Stimulated activated CD8-positive, alpha-beta memory T cell treated with anti-CD3 and anti-CD28 coated beads, Interleukin-15, amount 100 ng/mL, for 24 hours (primary cell): Measurements from ENCODE around the gene PPP2R3A.

Source experiments
- DNase-seq: peaks from one replicate; pipeline ENCODE4 v3.0.0-alpha.2; 2020; ENCODE audit warnings: low read depth

Gene PPP2R3A

DNA sequence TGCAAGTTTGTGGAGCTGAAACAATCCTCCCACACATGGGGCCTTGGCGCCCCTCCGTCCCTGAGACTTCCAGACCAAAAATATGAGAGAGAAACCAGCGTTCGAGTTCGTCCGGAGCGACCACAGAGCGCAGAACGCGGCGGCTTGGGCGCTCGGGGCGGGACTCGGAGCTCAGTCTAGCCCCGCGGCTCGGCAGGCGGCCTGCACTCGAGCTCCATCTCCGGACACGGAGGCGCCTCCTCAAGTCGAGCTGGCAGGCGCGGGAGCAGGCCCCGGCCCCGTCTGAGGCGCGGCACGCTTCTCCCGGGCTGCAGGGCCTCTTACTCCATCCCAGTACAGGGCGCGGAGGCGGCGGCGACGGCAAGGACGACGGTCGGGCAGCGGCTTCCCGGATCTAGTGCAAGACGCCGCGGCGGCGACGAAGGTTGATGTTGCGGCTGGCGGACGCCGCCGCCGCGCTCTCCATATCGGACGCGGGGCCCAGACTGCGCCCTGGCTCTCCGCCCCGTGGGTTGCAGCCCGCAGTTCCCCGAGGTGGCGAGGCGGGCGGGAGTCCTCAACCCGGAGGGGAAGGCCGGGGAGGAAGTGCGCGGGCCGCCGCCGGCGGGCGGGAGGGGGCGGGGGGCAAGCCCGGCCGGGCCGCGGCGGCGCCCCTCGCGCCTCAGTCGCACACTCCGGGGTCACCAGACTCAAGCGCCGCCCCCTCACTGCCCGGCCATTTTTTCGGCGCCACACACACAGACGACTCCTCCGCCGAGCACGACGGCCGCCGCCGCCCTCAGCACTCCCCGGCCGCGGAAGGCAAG lies 229.9 kb downstream of the PPP2R3A start:
- DNase-seq = peak; percentile 55

DNA sequence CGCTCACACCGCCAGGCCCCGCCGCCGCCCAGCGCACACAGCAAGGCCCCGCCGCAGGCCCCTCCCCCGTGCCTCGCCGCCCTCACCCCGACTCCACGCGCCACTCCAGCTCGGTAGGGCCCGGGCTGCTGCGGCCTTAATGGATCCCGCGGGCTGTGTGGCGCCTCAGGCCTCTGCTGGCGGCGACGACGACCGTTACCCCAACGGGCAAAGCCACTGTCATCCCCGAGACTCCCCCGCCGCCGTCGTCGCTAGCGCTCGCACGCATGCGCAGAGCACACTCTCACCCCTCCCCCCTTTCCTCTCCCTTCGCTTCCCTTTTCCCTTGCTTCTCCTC lies 230.5 kb downstream of the PPP2R3A start, which contains the start of gene MSL2:
MSL2 (minus strand) TSS at position 272 of the 337 bp plus-strand sequence. CDS start 1,222 bp downstream, outside the sequence.
- DNase-seq = no peak

DNA sequence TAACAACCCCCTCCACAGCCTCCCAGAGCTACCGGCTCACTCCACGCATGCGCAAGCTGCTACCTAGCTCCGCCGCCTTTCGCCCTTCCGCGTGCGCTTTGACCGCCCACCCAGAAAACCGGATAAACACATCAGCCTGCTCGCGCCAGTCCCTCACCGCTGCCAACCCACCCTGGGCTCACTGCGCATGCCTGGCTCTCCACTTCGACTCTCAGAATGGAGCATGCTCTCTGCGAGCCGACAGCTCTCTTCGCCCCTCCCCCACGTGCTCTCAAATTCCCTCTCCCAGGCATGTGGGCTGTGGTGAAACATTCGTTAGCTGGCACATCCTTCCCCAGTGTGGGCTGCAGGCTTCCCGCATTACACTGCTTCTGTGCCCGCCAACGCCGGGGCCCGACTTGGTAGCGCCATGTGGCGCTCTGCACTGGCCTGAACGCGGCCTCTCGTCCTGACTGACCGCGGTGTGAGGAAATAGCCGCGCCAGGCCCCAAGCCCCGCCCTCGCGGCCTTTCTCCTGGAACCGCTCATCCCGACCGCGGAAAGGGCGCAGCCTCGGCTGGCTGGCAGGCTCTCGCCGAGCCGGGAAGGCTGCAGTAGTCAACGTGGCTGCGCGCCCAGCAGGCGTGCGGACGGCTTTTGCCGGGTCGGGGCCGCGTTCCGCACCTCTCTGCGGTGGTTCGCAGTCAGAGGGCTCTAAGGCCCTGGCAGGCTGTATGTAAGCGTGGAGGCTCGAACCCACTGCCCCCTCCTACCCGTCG lies 231.1 kb downstream of the PPP2R3A start:
- peak; percentile 98 for DNase-seq

DNA sequence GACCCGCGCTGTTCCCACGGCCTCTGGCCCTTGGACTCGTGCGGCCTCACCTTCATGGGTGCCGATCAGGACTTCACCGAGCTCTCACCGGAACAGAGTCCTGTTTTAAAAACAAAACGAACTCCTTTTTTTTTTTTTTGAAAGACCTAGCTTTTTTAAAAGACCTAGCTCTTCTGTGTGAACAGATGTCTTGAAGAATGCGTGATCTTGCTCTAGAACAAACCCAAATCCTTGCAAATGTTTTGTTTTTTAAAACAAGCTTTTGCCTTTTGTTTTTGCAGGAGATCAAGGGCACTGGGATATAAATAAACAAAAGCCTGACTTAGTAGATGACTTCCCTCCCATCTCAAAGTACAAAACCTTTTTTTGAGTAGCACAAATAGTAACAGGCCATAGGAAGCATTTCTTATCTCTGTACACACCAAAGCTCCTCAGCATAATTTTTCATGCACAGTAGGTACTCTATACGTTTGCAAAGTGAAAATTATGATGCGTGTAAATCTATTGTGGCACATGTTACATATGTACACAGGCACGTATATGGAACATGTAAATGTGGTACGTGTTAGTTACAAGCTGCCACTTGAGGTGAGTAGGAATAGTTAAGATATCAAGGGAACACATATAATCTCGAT lies 231.7 kb downstream of the PPP2R3A start:
- DNase-seq = no peak
